G401 (cell line): ENCODE data around the gene SMARCA4. TPM values are rescaled to one million over a fixed set of nuclear protein-coding genes. Genes with fewer than 3 reads are reported as not detected.
"Not testable (repeated sequence)": the region's sequence is repeated elsewhere in the genome, so short reads cannot be mapped to it uniquely, and the experiment has no call there.

Experiments
- DNase-seq: peaks from one replicate; pipeline ENCODE4 v3.0.0-alpha.2; 2015; ENCODE audit warnings: low spot score
- in situ Hi-C: cut with HindIII; loops from 2 replicates; pipeline ENCODE4 v1.10.0; 2016; ENCODE audit warnings: low sequenced_read_pairs, mixed read lengths
- total RNA-seq: library from RNA; depleted of rRNA; stranded (reverse); fragments of >200 nt; shearing (Covaris generic); gene quantifications from 2 replicates; pipeline ENCODE4 v1.2.3, GENCODE V29; 2014; rRNA removed

SMARCA4 gene
- total RNA-seq, 1 experiment from 2014 or later, result 281 TPM

- in situ Hi-C loops, DNase-seq: not testable (repeated sequence)
Observed at GRCh38 chr19:11103667-11104066, 142.8 kb downstream of the SMARCA4 start.

- in situ Hi-C loops, result no loop called here
Observed at GRCh38 chr19:11105014-11105636, 144.3 kb downstream of the SMARCA4 start.

GRCh38 chr19:11106477-11106876, 145.6 kb downstream of the SMARCA4 start:
- in situ Hi-C loops, result no loop called here
- no peak for DNase-seq

More at GRCh38 chr19:11105014-11105636, 144.3 kb downstream of the SMARCA4 start:
- no peak for DNase-seq

GRCh38 chr19:11108746-11109145, 147.9 kb downstream of the SMARCA4 start:
- in situ Hi-C loops, result no loop called here
- DNase-seq, result no peak

DNA sequence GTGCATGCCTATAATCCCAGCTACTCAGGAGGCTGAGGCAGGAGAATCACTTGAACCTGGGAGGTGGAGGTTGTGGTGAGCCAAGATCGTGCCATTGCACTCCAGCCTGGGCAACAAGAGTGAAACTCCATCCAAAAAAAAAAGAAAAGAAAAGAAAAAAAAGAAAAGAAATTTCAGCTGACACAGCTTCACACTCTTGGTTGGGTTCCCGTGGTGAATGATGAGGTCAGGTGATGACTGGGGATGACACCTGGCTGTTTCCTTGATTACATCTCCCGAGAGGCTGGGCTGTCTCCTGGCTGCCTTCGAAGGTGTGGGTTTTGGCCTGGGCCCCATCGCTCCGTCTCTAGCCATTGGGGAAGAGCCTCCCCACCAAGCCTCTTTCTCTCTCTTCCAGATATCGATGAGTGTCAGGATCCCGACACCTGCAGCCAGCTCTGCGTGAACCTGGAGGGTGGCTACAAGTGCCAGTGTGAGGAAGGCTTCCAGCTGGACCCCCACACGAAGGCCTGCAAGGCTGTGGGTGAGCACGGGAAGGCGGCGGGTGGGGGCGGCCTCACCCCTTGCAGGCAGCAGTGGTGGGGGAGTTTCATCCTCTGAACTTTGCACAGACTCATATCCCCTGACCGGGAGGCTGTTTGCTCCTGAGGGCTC, 150.4 kb downstream of the SMARCA4 start:
- in situ Hi-C loops, result no loop called here
- DNase-seq, result no peak

- no peak for DNase-seq
- in situ Hi-C loops, result no loop called here
Observed at GRCh38 chr19:11111771-11112144, 150.9 kb downstream of the SMARCA4 start.

Other genes starting within 250 kb of the SMARCA4 start
- 90.2 and 121 TPM in 2 replicates for gene DNM2, start 243.0 kb upstream of the SMARCA4 start, total RNA-seq
- gene TMED1, start 124.8 kb upstream of the SMARCA4 start, total RNA-seq, result 62.9 and 74.7 TPM in 2 replicates
- gene C19orf38, start 112.6 kb upstream of the SMARCA4 start, total RNA-seq, result not detected in 2 replicates
- 41.8 and 54.2 TPM in 2 replicates for gene CARM1, start 89.5 kb upstream of the SMARCA4 start, total RNA-seq
- 42.5 and 71.1 TPM in 2 replicates for gene YIPF2, start 32.4 kb upstream of the SMARCA4 start, total RNA-seq
- 58.4 and 70.7 TPM in 2 replicates for gene TIMM29, start 32.2 kb upstream of the SMARCA4 start, total RNA-seq
- 38.2 and 47.4 TPM in 2 replicates for gene LDLR, start 128.4 kb downstream of the SMARCA4 start, total RNA-seq
- gene SPC24, start 194.8 kb downstream of the SMARCA4 start, total RNA-seq, result 74.0 and 74.7 TPM in 2 replicates
- 122 and 129 TPM in 2 replicates for gene KANK2, start 236.5 kb downstream of the SMARCA4 start, total RNA-seq